OCI-LY1 (cell line): ENCODE measurements around the gene COLEC12.

Experiments used
- CTCF ChIP-seq: fragments of 200-600 bp; sonication (generic), shearing (Covaris generic); IDR thresholded peaks from 2 replicates; pipeline ENCODE4 v1.5.1; 2017; ENCODE audit warnings: mild to moderate bottlenecking, antibody characterized with exemption, low read length, moderate library complexity, mixed read lengths
- EZH2 ChIP-seq: fragments of 200-600 bp; sonication (generic), shearing (Covaris generic); IDR thresholded peaks from 2 replicates; pipeline ENCODE4 v1.8.0; 2017; ENCODE audit warnings: borderline replicate concordance, mixed run types, mild to moderate bottlenecking, antibody characterized with exemption, low read length, moderate library complexity, mixed read lengths

DNA sequence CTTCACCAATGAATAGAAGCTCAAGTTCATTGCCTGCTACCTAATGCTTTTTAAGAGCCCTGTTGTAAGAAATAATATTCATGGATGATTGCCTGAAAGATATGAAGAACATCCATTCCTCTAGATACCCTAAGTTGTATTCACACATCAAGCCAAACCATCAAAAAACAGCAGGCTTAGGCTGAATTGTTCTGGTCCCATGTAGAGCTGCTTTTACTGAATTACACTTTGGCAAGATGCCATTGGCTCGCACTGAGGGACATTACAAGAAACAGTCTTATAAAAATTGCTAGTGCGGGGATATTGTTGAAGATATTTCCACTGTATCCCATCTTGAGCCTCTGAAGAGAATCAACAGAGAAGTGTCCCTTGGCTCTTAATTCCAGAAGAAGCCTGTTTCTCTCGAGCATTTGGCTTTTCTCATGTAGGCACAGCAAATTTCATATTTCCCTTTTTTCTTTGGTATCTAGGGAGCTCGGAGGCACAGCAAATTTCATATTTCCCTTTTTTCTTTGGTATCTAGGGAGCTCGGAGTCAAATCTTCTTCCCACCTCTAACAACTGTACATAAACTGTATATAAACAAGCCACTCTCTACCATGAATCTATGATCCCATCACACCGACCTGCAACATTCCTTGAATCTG is 107.5 kb downstream of the COLEC12 start:
- TF ChIP-seq EZH2 (no peak), CTCF (no peak)
